Activated T-helper 17 cell treated with anti-CD3 and anti-CD28 coated beads, Interleukin-2, amount 50 U/mL, for 72 hours (primary cell): ENCODE measurements around the gene ANKRD33B. TPM values are rescaled to one million over a fixed set of nuclear protein-coding genes. Genes with fewer than 3 reads are reported as not detected.
"Not testable (repeated sequence)": the region's sequence is repeated elsewhere in the genome, so short reads cannot be mapped to it uniquely, and the experiment has no call there.

Source experiments
- ATAC-seq: fragments of 150-1000 bp; cut with Tn5 transposase; replicated peaks from 2 replicates; pipeline ENCODE4 v1.10.0; 2021; ENCODE audit warnings: mild to moderate bottlenecking, moderate library complexity
- H3K27ac Mint-ChIP-seq: one replicate; pipeline ENCODE4 v1.8.0; 2022; ENCODE audit warnings: mixed read lengths
- H3K27me3 Mint-ChIP-seq: one replicate; pipeline ENCODE4 v1.8.0; 2022; ENCODE audit warnings: mixed read lengths
- H3K36me3 Mint-ChIP-seq: one replicate; pipeline ENCODE4 v1.8.0; 2022; ENCODE audit warnings: low read depth, mild to moderate bottlenecking, mixed read lengths
- H3K4me1 Mint-ChIP-seq: one replicate; pipeline ENCODE4 v1.8.0; 2022; ENCODE audit warnings: mixed read lengths
- H3K4me3 Mint-ChIP-seq: one replicate; pipeline ENCODE4 v1.8.0; 2022; ENCODE audit warnings: mild to moderate bottlenecking, mixed read lengths
- H3K9me3 Mint-ChIP-seq: one replicate; pipeline ENCODE4 v1.8.0; 2022; ENCODE audit warnings: mixed read lengths
- total RNA-seq, 2 donors: library from RNA; stranded (reverse); gene quantifications; one replicate each; pipeline ENCODE4 v1.2.3, GENCODE V29; 2022

ANKRD33B gene
- total RNA-seq, 2 donors from 2014 or later: 7.8 to 12.2 TPM

- ATAC-seq: peak; percentile 90
- no peaks in the 10 kb centered on the region for H3K36me3 Mint-ChIP-seq
- no peaks in the 10 kb centered on the region for H3K9me3 Mint-ChIP-seq
- peaks cover 42% of the 10 kb centered on the region for H3K4me1 Mint-ChIP-seq
- H3K27ac Mint-ChIP-seq: peak overlapping the region; percentile 81
- peak overlapping the region; percentile 68 for H3K4me3 Mint-ChIP-seq
- no peaks in the 10 kb centered on the region for H3K27me3 Mint-ChIP-seq
Measured at GRCh38 chr5:10595672-10596309, 31.9 kb downstream of the ANKRD33B start.

- no peaks in the 10 kb centered on the region for H3K9me3 Mint-ChIP-seq
- peak overlapping the region; percentile 81 for H3K27ac Mint-ChIP-seq
- peak overlapping the region; percentile 68 for H3K4me3 Mint-ChIP-seq
- peaks cover 41% of the 10 kb centered on the region for H3K4me1 Mint-ChIP-seq
- no peaks in the 10 kb centered on the region for H3K36me3 Mint-ChIP-seq
- ATAC-seq: no peak
- H3K27me3 Mint-ChIP-seq: no peaks in the 10 kb centered on the region
Measured at GRCh38 chr5:10596310-10596703, 32.4 kb downstream of the ANKRD33B start.

- H3K27ac Mint-ChIP-seq: no peak overlapping the region
- peaks cover 41% of the 10 kb centered on the region for H3K4me1 Mint-ChIP-seq
- no peaks in the 10 kb centered on the region for H3K27me3 Mint-ChIP-seq
- no peak overlapping the region for H3K4me3 Mint-ChIP-seq
- ATAC-seq: no peak
- H3K36me3 Mint-ChIP-seq: no peaks in the 10 kb centered on the region
- no peaks in the 10 kb centered on the region for H3K9me3 Mint-ChIP-seq
Measured at GRCh38 chr5:10596886-10597451, 33.1 kb downstream of the ANKRD33B start.

GRCh38 chr5:10599113-10599512, 35.2 kb downstream of the ANKRD33B start:
- no peak for ATAC-seq
- Mint-ChIP-seq H3K4me1 (peaks cover 37% of the 10 kb centered on the region), H3K36me3 (no peaks in the 10 kb centered on the region), H3K27ac (no peak overlapping the region), H3K4me3 (no peak overlapping the region), H3K9me3 (no peaks in the 10 kb centered on the region), H3K27me3 (no peaks in the 10 kb centered on the region)

GRCh38 chr5:10599862-10600284, 36.0 kb downstream of the ANKRD33B start:
- H3K9me3 Mint-ChIP-seq: no peaks in the 10 kb centered on the region
- H3K27ac Mint-ChIP-seq: no peak overlapping the region
- H3K36me3 Mint-ChIP-seq: no peaks in the 10 kb centered on the region
- ATAC-seq: peak; percentile 3
- H3K27me3 Mint-ChIP-seq: no peaks in the 10 kb centered on the region
- H3K4me1 Mint-ChIP-seq: peaks cover 32% of the 10 kb centered on the region
- peak overlapping the region; percentile 49 for H3K4me3 Mint-ChIP-seq

GRCh38 chr5:10600626-10601245, 36.9 kb downstream of the ANKRD33B start:
- H3K27ac Mint-ChIP-seq: no peak overlapping the region
- H3K27me3 Mint-ChIP-seq: no peaks in the 10 kb centered on the region
- peak overlapping the region; percentile 49 for H3K4me3 Mint-ChIP-seq
- H3K36me3 Mint-ChIP-seq: no peaks in the 10 kb centered on the region
- peaks cover 23% of the 10 kb centered on the region for H3K4me1 Mint-ChIP-seq
- peak; percentile 64 for ATAC-seq
- no peaks in the 10 kb centered on the region for H3K9me3 Mint-ChIP-seq

- peaks cover 16% of the 10 kb centered on the region for H3K4me1 Mint-ChIP-seq
- H3K36me3 Mint-ChIP-seq: no peaks in the 10 kb centered on the region
- H3K9me3 Mint-ChIP-seq: no peaks in the 10 kb centered on the region
- ATAC-seq: peak; percentile 48
- H3K4me3 Mint-ChIP-seq: peak overlapping the region; percentile 49
- H3K27me3 Mint-ChIP-seq: no peaks in the 10 kb centered on the region
- H3K27ac Mint-ChIP-seq: no peak overlapping the region
Measured at GRCh38 chr5:10601246-10602030, 37.6 kb downstream of the ANKRD33B start.

- H3K4me1 Mint-ChIP-seq: peaks cover 16% of the 10 kb centered on the region
- ATAC-seq: no peak
- no peak overlapping the region for H3K4me3 Mint-ChIP-seq
- H3K9me3 Mint-ChIP-seq: no peaks in the 10 kb centered on the region
- H3K36me3 Mint-ChIP-seq: no peaks in the 10 kb centered on the region
- no peaks in the 10 kb centered on the region for H3K27me3 Mint-ChIP-seq
- H3K27ac Mint-ChIP-seq: no peak overlapping the region
Measured at GRCh38 chr5:10602031-10602806, 38.3 kb downstream of the ANKRD33B start.

- Mint-ChIP-seq H3K36me3 (no peaks in the 10 kb centered on the region), H3K4me1 (peaks cover 13% of the 10 kb centered on the region), H3K27ac (no peak overlapping the region), H3K4me3 (no peak overlapping the region), H3K9me3 (no peaks in the 10 kb centered on the region), H3K27me3 (no peaks in the 10 kb centered on the region)
- ATAC-seq: no peak
Measured at GRCh38 chr5:10604975-10605374, 41.1 kb downstream of the ANKRD33B start.

GRCh38 chr5:10606632-10607022, 42.8 kb downstream of the ANKRD33B start:
- H3K27ac Mint-ChIP-seq, H3K4me1 Mint-ChIP-seq, ATAC-seq, H3K36me3 Mint-ChIP-seq, H3K4me3 Mint-ChIP-seq, H3K27me3 Mint-ChIP-seq, H3K9me3 Mint-ChIP-seq: not testable (repeated sequence)

- no peak overlapping the region for H3K27ac Mint-ChIP-seq
- H3K27me3 Mint-ChIP-seq: no peaks in the 10 kb centered on the region
- H3K9me3 Mint-ChIP-seq: no peaks in the 10 kb centered on the region
- H3K4me1 Mint-ChIP-seq: peaks cover 6% of the 10 kb centered on the region
- no peak for ATAC-seq
- H3K36me3 Mint-ChIP-seq: no peaks in the 10 kb centered on the region
- no peak overlapping the region for H3K4me3 Mint-ChIP-seq
Measured at GRCh38 chr5:10607023-10607665, 43.3 kb downstream of the ANKRD33B start.

GRCh38 chr5:10607666-10608073, 43.8 kb downstream of the ANKRD33B start:
- H3K27me3 Mint-ChIP-seq: no peaks in the 10 kb centered on the region
- ATAC-seq: no peak
- H3K4me1 Mint-ChIP-seq: peaks cover 6% of the 10 kb centered on the region
- no peaks in the 10 kb centered on the region for H3K36me3 Mint-ChIP-seq
- H3K27ac Mint-ChIP-seq: no peak overlapping the region
- no peak overlapping the region for H3K4me3 Mint-ChIP-seq
- H3K9me3 Mint-ChIP-seq: no peaks in the 10 kb centered on the region

GRCh38 chr5:10608081-10608480, 44.2 kb downstream of the ANKRD33B start:
- H3K4me3 Mint-ChIP-seq, ATAC-seq, H3K27me3 Mint-ChIP-seq, H3K9me3 Mint-ChIP-seq, H3K27ac Mint-ChIP-seq, H3K4me1 Mint-ChIP-seq, H3K36me3 Mint-ChIP-seq: not testable (repeated sequence)

- Mint-ChIP-seq H3K4me1 (peaks cover 6% of the 10 kb centered on the region), H3K36me3 (no peaks in the 10 kb centered on the region), H3K27ac (no peak overlapping the region), H3K27me3 (no peaks in the 10 kb centered on the region), H3K9me3 (no peaks in the 10 kb centered on the region), H3K4me3 (no peak overlapping the region)
- no peak for ATAC-seq
Measured at GRCh38 chr5:10610058-10610457, 46.2 kb downstream of the ANKRD33B start.
